Measurements from ENCODE around the gene ANTKMT. TPM values are rescaled to one million over a fixed set of nuclear protein-coding genes. Genes with fewer than 3 reads are reported as not detected.

ANTKMT gene
- total RNA-seq, 1 donor from 2014 or later = 27.5 TPM

GRCh38 chr16:693364-693763, 27.6 kb upstream of the ANTKMT start:
- Mint-ChIP-seq H3K27ac (no peak overlapping the region), H3K9me3 (no peaks in the 10 kb centered on the region), H3K36me3 (no peaks in the 10 kb centered on the region), H3K4me3 (no peak overlapping the region), H3K4me1 (peaks cover 20% of the 10 kb centered on the region), H3K27me3 (ENCODE audit: low read depth) (peaks cover 71% of the 10 kb centered on the region)
- no peak for DNase-seq (ENCODE audit: low spot score in 2 of 2, unreplicated experiment in 2 of 2)
- no peak for TF ChIP-seq CTCF (IDR thresholded peaks at IDR 0.05; ENCODE audit: unreplicated experiment)

GRCh38 chr16:693766-694165, 27.2 kb upstream of the ANTKMT start:
- no peak overlapping the region for H3K4me3 Mint-ChIP-seq

GRCh38 chr16:694187-694862, 26.6 kb upstream of the ANTKMT start:
- H3K27me3 Mint-ChIP-seq (ENCODE audit: low read depth) = peaks cover 80% of the 10 kb centered on the region
- no peak for TF ChIP-seq CTCF (IDR thresholded peaks at IDR 0.05; ENCODE audit: unreplicated experiment)
- H3K27ac Mint-ChIP-seq = no peak overlapping the region
- no peaks in the 10 kb centered on the region for H3K36me3 Mint-ChIP-seq
- DNase-seq (ENCODE audit: low spot score in 2 of 2, unreplicated experiment in 2 of 2) = no peak
- H3K4me1 Mint-ChIP-seq = peaks cover 12% of the 10 kb centered on the region
- H3K4me3 Mint-ChIP-seq = peak overlapping the region; percentile 28
- H3K9me3 Mint-ChIP-seq = no peaks in the 10 kb centered on the region

More at GRCh38 chr16:693766-694165, 27.2 kb upstream of the ANTKMT start:
- Mint-ChIP-seq H3K4me1 (peaks cover 18% of the 10 kb centered on the region), H3K27ac (no peak overlapping the region), H3K36me3 (no peaks in the 10 kb centered on the region), H3K27me3 (ENCODE audit: low read depth) (peaks cover 75% of the 10 kb centered on the region), H3K9me3 (no peaks in the 10 kb centered on the region)
- DNase-seq (ENCODE audit: low spot score in 2 of 2, unreplicated experiment in 2 of 2) = no peak
- no peak for TF ChIP-seq CTCF (IDR thresholded peaks at IDR 0.05; ENCODE audit: unreplicated experiment)

GRCh38 chr16:694863-695354, 26.0 kb upstream of the ANTKMT start:
- no peak overlapping the region for H3K27ac Mint-ChIP-seq
- H3K4me1 Mint-ChIP-seq = peaks cover 6% of the 10 kb centered on the region
- H3K9me3 Mint-ChIP-seq = no peaks in the 10 kb centered on the region
- no peak overlapping the region for H3K4me3 Mint-ChIP-seq
- no peak for TF ChIP-seq CTCF (IDR thresholded peaks at IDR 0.05; ENCODE audit: unreplicated experiment)
- DNase-seq (ENCODE audit: low spot score in 2 of 2, unreplicated experiment in 2 of 2) = no peak
- H3K27me3 Mint-ChIP-seq (ENCODE audit: low read depth) = peaks cover 86% of the 10 kb centered on the region
- H3K36me3 Mint-ChIP-seq = no peaks in the 10 kb centered on the region

GRCh38 chr16:695355-696089, 25.4 kb upstream of the ANTKMT start:
- no peak for DNase-seq (ENCODE audit: low spot score in 2 of 2, unreplicated experiment in 2 of 2)
- Mint-ChIP-seq H3K4me3 (peak overlapping the region; percentile 31), H3K27ac (no peak overlapping the region), H3K9me3 (no peaks in the 10 kb centered on the region), H3K27me3 (ENCODE audit: low read depth) (peaks cover 90% of the 10 kb centered on the region), H3K36me3 (no peaks in the 10 kb centered on the region), H3K4me1 (peaks cover 5% of the 10 kb centered on the region)
- TF ChIP-seq CTCF (IDR thresholded peaks at IDR 0.05; ENCODE audit: unreplicated experiment) = no peak

Measured in mesothelial cell of epicardium (in vitro differentiated cells).